Body of pancreas (tissue), 4 donors: ENCODE measurements around the gene CYP4V2.

Experiments used
- POLR2A ChIP-seq, 3 donors: fragments of 450-650 bp; IDR thresholded peaks; one replicate each; pipeline ENCODE4 v1.6.1; 2016; ENCODE audit warnings: antibody characterized with exemption in 3 of 3, mild to moderate bottlenecking in 2 of 3
- TF ChIP-seq, protein P1 (sequence below), 7 experiments: fragments of 450-650 bp in 4 of 7; fragments of 200-600 bp in 3 of 7; sonication (generic) in 3 of 7; IDR thresholded peaks; one replicate each; pipeline ENCODE4 v1.5.1; 2016 to 2019; ENCODE audit warnings: antibody characterized with exemption in 7 of 7

DNA sequence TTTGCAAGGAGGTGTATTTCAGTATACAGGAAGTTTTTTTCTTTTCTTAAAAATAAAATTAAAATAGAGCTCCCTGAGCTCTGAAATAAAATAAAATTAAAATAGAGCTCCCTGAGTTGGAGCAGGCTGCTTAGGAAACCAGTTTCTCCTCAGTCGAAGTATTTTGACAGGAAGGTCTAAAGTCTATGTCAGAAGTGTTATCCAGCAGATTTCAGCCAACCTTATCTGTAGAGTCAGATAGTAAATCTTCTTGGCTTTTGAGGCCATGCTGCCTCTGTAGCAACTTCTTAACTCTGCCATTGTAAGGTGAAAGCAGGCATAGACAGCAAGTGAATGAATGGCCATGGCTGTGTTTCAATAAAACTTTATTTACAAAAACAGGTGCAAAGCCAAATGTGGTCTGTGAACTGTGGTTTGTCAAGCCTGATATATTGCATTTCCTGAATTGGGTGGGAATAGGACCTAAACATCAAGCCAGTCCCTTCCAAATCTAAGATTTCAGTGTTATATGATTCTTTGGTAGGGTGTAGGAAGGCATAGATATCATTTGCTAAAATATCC lies 26.4 kb downstream of the CYP4V2 start:
- TF ChIP-seq, protein P1, sequence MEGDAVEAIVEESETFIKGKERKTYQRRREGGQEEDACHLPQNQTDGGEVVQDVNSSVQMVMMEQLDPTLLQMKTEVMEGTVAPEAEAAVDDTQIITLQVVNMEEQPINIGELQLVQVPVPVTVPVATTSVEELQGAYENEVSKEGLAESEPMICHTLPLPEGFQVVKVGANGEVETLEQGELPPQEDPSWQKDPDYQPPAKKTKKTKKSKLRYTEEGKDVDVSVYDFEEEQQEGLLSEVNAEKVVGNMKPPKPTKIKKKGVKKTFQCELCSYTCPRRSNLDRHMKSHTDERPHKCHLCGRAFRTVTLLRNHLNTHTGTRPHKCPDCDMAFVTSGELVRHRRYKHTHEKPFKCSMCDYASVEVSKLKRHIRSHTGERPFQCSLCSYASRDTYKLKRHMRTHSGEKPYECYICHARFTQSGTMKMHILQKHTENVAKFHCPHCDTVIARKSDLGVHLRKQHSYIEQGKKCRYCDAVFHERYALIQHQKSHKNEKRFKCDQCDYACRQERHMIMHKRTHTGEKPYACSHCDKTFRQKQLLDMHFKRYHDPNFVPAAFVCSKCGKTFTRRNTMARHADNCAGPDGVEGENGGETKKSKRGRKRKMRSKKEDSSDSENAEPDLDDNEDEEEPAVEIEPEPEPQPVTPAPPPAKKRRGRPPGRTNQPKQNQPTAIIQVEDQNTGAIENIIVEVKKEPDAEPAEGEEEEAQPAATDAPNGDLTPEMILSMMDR (IDR thresholded peaks at IDR 0.05): no peak
- no peak for TF ChIP-seq POLR2A (IDR thresholded peaks at IDR 0.05)
